GM13977 (cell line): ENCODE data around the gene HLA-A.

Experiments used
- DNase-seq: peaks from one replicate; pipeline ENCODE4 v3.0.0; 2012; ENCODE audit warnings: low spot score
- in situ Hi-C: fragments of 300-500 bp; cut with MboI; formaldehyde crosslinking; loops from one replicate; pipeline ENCODE4 v1.12.0; 2022; ENCODE audit warnings: low sequenced_read_pairs, low pct_unique_long_range_greater_than_20kb, mixed read lengths, inconsistent platforms; ENCODE audit not compliant: unreplicated experiment
- TF ChIP-seq, protein P1 (sequence below): IDR thresholded peaks from 2 replicates; pipeline ENCODE4 v1.5.1; 2012; ENCODE audit warnings: mild to moderate bottlenecking, control low read depth; ENCODE audit not compliant: insufficient read depth; ENCODE audit errors: extremely low read depth, missing control alignments

HLA-A gene

DNA sequence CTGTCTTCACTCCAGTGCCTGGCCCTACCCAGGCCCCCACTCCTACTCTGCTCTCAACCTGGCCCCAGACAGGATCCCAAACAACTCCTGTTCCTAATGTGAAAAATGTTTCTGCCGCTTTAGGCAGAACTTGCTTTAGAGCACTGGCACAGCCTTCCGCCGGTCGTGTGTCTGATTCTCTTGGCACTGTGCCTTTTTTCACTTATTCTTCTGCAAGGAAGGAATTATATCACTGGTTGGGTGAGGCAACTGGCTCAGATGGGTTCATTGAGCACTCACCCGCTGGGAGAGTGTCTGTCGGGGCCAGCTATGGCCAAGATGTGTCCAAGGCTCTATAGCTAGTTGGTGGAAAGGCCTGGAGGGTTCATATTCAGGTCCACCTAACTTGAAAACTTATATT is 33.6 kb upstream of the HLA-A start:
- TF ChIP-seq, protein P1, sequence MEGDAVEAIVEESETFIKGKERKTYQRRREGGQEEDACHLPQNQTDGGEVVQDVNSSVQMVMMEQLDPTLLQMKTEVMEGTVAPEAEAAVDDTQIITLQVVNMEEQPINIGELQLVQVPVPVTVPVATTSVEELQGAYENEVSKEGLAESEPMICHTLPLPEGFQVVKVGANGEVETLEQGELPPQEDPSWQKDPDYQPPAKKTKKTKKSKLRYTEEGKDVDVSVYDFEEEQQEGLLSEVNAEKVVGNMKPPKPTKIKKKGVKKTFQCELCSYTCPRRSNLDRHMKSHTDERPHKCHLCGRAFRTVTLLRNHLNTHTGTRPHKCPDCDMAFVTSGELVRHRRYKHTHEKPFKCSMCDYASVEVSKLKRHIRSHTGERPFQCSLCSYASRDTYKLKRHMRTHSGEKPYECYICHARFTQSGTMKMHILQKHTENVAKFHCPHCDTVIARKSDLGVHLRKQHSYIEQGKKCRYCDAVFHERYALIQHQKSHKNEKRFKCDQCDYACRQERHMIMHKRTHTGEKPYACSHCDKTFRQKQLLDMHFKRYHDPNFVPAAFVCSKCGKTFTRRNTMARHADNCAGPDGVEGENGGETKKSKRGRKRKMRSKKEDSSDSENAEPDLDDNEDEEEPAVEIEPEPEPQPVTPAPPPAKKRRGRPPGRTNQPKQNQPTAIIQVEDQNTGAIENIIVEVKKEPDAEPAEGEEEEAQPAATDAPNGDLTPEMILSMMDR, result no peak
- no peak for DNase-seq
- in situ Hi-C loops, result no loop called here

DNA sequence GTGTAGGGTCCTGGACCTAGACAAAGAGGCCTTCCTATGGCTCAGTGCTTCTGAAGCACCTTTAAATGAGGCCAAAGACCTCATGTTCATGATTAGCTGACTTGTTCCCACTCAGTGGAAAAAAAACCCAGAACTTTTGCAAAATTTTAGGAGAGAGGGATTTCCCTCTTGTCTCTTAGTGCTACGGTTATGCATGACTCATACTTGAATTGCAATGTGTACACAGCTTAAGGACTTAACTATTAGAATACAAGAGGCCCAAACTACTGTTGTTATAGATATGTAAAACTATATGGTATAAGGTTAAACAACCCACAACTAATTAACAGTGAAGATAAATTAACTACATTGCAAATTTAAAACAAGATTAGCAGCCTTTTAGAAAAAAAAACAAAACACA is 32.3 kb upstream of the HLA-A start:
- no peak for DNase-seq
- TF ChIP-seq, protein P1, result no peak
- in situ Hi-C loops, result no loop called here

DNA sequence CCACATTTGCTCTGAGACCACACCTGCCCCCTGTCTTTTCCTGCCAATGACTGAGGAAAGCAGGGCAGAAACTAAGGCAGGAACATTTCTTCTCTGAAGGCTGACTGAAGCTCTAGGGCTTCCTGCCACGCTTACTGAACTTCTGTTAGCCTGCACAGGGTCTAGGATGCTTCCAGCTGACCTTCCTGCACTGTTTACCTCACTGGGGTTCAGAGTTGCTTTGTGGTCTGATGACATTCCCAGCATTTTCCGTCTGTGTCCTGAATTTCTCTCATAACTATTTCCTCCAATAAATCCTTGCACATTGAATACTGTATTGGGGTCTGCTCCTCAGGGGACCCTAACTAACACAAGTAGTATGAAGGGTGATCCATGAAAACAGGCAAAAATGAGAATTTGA is 29.5 kb upstream of the HLA-A start:
- TF ChIP-seq, protein P1, result no peak
- DNase-seq, result no peak
- in situ Hi-C loops, result no loop called here

DNA sequence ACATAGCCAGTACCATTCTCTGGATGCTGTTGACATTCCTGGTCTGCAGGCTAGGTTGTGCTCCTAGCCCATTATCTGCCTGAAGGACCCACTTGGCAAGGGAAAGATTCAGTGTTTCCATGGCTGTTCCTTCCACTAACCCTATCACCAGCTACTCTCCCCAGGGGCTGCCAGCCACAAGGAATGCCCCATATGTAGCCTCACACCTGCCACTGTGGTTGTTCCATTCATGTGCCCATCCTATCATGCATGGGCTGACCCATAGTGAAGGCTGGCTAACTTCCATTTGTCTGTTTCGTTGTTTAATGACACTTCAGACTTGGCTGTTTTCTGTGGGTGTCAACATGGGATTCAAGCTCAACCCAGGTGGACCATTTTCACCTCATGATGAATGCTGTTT is 25.6 kb upstream of the HLA-A start:
- DNase-seq, result no peak
- in situ Hi-C loops, result no loop called here
- TF ChIP-seq, protein P1, result no peak

DNA sequence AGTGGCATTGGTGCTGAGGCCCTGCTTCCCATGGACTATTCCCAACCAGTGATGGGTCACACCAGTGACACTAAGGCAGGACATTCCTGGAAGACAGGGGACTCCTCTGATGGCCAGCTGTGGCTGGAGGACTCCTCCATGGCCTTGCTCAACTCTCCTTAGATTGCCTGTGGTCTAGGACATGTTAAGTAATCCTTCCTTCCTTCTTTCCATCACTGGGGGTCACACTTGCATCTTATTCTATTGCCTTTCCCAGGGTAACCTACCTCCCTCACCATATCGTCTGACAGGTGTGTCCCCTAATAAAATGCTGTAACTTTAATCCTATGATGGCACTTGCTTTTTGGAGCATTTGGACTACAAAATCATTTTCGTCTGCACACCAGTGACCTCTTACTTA is 24.5 kb upstream of the HLA-A start:
- no peak for DNase-seq
- in situ Hi-C loops, result no loop called here
- TF ChIP-seq, protein P1, result no peak

DNA sequence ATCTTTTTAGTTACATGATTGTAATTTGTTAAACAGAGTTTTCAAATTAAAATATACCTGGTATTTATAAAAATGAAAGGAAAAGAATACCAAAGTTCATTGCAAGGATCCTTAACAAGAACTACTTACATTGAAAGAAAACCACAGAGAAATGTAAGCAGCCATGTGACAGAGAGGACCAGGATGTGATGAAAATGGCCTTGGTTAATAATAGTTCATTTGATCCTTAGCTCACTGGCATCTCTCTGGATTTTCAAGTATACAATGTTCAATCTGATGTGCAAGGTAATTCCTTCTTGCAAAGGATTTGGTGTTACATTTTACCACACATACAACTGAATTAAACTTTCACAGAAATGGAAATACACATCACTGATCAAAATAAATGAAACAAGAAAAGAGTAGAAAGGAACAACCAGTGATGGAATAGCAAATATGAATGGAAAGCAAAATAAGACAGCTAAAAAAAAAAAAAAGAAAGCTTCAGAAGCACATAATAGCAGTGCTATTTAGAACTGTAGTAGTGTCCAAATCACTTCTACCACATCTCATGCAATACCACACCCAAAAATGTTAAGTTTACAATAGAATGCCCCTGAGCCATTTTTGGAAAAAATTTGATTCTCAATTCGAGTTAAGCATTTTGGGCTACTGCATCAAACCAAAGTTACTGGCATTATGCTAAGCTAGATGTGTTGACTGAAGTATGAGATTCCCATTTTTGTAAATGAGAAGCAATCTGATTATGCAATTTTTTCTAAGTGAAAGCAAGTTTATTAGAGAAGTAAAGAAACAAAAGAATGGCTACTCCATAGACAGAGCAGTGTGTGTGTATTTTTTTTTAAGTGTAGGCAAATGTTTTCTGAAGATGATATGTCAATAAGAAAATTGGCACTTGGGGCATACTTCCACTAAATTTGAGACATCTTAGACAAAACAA is 22.6 kb upstream of the HLA-A start:
- DNase-seq, result no peak
- in situ Hi-C loops, result no loop called here
- TF ChIP-seq, protein P1, result no peak
